ENCODE results near the gene BICD1.
"Not testable (repeated sequence)": the region's sequence is repeated elsewhere in the genome, so short reads cannot be mapped to it uniquely, and the experiment has no call there.

Gene BICD1
- total RNA-seq = 7.2 to 13.9 reads per million in 2 donors

DNA sequence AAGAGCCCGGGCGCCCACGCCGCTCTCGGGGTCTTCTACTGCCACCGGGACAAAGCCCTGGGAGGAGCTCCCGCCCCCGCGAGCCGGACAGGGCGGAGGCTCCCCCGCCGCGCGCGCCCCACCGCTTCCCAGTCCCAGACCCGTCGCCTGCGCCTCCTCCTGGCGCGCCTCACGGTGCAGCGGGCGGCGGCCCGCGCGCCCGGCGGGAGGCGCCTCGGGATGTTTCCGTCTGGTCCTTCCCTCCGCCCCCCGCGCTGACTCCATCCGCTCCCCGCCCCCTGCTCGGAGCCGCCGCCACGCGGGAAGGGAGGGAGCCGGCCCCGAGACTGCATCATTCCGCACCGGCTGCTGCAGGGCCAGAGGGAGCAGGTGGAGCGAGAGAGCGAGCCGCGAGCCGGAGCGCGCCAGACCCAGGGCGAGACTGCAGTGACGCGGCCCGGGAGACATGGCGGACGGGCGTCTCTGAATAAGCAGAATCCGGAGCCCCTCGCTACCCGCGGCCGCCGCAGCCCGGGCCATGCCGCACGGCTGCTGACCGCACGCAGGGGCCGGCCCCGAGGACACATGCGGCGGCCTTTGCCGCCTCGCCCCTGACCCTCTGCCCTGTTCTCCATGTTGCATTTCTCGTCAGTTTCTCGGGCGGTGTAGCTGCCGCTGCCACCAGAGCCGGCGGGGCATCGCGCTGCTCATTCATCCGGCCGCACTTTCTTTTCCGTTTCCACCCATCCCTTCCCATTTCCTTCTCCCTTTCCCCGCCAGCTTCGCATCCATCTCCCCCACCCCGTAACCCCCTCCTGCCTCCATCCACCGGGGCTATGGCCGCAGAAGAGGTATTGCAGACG lies at the start of gene BICD1:
Gene BICD1, plus strand, starts transcription at position 331 of the 842 bp plus-strand sequence. Its CDS starts 485 bp downstream, at position 816.
- peak; percentile 49 to 76 (median 67) for DNase-seq

DNA sequence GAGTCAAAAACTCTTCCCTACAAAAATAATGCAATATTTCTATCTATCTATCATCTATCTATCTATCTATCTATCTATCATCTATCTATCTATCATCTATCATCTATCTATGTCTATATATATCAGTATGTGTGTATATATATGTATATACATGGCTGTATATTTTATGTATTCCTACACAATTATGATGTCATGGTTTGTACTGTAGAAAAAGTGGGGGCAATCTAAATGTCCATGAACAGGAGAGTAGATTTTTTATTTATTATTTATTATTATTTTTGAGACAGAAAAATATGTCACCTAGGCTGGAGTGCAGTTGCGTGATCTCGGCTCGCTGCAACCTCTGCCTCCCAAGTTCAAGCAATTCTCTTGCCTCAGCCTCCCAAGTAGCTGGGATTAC lies 45.6 kb upstream of the BICD1 start:
- DNase-seq = no peak

- peak in 1 of 5 experiments; percentile 15 for DNase-seq
Measured at GRCh38 chr12:32062881-32063280, 43.8 kb upstream of the BICD1 start.

GRCh38 chr12:32063796-32064195 lies 42.9 kb upstream of the BICD1 start:
- no peak for DNase-seq

- no peak for DNase-seq
Measured at GRCh38 chr12:32066206-32066605, 40.4 kb upstream of the BICD1 start.

GRCh38 chr12:32069071-32069470 lies 37.6 kb upstream of the BICD1 start:
- DNase-seq = no peak

DNA sequence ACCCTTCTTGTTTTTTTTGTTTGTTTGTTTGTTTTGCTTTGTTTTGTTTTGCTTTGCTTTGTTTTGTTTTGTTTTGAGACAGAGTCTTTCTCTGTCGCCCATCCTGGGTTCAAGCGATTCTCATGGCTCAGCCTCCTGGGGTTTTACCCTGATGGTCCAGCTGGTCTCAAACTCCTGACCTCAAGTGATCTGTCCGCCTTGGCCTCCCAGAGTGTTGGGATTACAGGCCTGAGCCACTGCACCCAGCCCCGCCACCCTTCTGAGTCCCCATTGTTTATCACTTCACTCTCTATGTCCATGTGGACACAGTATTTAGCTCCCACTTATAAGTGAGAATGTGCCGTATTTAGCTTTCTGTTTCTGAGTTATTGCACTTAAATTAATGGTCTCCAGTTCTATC lies 36.9 kb upstream of the BICD1 start:
- DNase-seq = no peak

DNA sequence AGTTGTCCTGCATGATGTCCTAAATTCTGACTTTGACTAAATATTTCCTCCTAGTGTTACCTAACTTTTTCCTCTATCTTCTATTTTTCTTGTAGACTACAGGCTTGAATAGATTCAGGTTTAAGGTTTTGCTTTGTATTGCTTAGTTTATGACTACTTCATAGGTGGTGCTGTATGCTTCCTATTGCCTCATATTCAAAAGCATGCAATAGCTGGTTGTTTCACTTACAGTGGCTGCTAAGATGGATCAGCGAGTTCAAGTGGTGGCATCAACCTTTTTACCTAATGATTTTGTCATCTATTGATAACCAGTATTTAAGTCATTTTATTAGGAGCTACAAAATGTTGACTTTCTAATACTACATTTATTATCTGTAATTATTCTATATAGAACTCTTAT lies 36.3 kb upstream of the BICD1 start:
- no peak for DNase-seq

- no peak for DNase-seq
Measured at GRCh38 chr12:32072102-32072501, 34.5 kb upstream of the BICD1 start.

GRCh38 chr12:32074432-32074831 lies 32.2 kb upstream of the BICD1 start:
- no peak for DNase-seq

DNA sequence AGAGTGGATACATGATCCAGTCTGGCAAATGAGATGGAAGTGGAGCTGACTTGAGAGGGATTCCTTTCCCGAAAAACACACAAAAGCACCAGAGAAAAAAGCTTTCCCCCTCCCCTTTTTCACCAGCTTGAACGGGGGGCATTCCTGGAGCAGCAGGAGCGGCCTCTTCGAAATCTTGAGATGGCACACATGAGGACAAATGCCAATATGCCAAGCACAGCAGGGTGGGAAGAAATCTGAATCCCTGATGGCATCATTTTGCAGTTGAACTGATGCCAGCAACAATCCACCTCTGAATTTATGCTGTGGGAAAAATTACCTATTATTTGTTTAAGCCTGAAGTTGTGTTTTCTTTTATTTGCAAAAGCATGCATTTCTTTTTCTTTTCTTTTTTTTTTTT lies 29.7 kb upstream of the BICD1 start:
- no peak for DNase-seq

- DNase-seq = no peak
Measured at GRCh38 chr12:32080435-32080834, 26.2 kb upstream of the BICD1 start.

DNA sequence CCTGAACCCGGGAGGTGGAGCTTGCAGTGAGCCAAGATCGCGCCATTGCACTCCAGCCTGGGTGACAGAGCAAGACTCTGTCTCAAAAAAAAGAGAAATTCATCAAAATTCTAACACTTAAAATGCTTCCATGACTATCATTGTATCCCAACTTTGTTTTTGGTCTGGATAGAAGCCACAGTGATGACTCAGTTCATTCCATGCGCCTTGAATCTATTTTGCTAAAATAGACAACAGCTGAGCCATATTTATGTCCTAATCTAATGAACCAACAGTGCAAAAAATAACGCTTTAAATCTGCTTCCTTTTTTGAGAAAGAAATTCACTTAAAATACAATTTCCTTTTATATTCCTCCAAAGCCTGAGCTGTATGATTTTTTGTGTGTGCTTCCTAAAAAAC lies 23.2 kb upstream of the BICD1 start:
- no peak for DNase-seq

- DNase-seq = no peak
Measured at GRCh38 chr12:32084017-32084688, 22.5 kb upstream of the BICD1 start.

- DNase-seq = no peak
Measured at GRCh38 chr12:32084753-32085152, 21.9 kb upstream of the BICD1 start.

- no peak for DNase-seq
Measured at GRCh38 chr12:32087306-32087705, 19.3 kb upstream of the BICD1 start.

GRCh38 chr12:32089156-32089555 lies 17.5 kb upstream of the BICD1 start:
- no peak for DNase-seq

- DNase-seq = no peak
Measured at GRCh38 chr12:32089586-32089985, 17.1 kb upstream of the BICD1 start.

DNA sequence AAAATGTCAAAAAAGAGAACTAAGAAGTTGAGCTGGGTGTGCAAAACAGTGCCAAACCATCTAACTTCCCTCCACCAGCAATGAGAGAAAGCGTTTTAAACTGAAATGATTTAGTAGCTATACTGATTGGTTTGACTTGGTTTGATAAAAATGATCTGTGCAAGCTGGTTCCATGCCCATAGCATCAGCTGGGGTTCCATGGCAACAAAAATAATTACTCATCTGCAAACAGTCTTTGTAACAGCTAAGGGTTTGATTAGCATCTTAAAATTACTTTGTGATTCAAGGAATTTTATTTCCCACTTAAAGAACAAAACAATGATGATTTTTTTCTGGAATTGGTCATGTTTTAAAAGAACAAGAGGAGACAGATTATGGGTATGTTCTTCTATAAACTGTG lies 15.0 kb upstream of the BICD1 start:
- no peak for DNase-seq

GRCh38 chr12:32098112-32098511 lies 8.5 kb upstream of the BICD1 start:
- no peak for DNase-seq

DNA sequence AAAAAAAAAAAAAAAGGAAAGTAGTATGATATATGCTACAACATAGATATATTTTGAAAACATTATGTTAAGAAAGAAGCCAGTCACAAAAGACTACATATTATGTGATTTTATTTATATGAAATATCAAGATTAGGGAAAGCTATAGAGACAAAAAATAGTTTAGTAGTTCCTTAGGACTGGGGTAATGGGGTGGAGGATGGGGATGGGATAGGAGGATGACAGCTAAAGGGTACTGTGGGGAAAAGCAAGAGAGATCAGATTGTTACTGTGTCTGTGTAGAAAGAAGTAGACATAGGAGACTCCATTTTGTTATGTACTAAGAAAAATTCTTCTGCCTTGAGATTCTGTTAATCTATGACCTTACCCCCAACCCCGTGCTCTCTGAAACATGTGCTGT lies 7.4 kb upstream of the BICD1 start:
- DNase-seq = not testable (repeated sequence)

DNA sequence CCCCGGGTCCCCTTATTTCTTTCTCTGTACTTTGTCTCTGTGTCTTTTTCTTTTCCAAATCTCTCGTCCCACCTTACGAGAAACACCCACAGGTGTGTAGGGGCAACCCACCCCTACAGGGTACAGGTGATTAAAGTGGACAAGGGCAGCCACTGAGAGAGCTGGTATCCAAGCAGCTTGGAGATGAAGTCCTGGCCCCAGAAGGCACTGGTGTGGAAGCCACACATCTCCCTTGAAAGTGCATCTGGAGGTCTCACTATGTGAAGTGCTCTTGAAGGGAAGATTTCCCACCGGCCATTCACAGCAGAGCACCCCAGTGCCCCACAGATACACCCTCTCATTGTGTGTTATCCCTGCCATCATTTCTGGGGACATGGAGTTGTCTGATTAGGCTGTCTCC lies 6.3 kb upstream of the BICD1 start:
- DNase-seq = no peak

DNA sequence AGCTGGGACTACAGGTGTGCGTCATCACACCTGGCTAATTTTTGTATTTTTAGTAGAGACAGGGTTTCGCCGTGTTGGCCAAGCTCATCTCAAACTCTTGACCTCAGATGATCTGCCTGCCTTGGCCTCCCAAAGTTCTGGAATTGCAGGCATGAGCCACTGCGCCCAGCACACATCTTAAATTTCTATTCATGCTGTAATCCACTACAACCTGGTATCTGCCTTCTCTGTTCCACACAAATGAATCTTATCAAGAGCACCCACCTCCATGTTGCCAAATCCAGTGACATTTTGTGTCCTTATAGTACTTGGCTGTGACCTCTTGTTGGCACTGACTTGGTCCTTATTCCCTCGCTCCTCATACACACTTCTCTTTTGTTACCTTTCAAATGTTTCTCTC lies 5.8 kb upstream of the BICD1 start:
- no peak for DNase-seq

DNA sequence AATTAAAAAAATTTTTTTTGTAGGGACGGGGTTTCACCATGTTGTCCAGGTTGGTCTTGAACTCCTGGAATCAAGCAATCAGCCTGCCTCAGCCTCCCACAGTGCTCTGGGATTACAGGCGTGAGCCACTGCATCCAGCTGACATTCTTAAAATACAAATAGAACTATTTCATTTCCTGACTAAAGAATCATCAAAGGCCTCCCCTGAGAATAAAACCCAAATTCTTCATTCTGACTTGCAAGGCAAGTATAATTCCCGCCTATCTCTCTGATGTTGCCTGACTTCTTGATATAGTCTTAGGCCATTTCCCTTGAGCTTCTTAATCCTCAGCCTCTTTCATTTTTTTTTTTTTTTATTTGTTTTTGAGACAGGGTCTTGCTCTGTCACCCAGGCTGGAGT lies 4.4 kb upstream of the BICD1 start:
- DNase-seq = no peak

Data from T-helper 2 cell (primary cell).